GM12878 (cell line): ENCODE data around the gene GSE1. TPM values are rescaled to one million over a fixed set of nuclear protein-coding genes. Genes with fewer than 3 reads are reported as not detected.

ENCODE experiments used
- ATF2 ChIP-seq: IDR thresholded peaks from 2 replicates; pipeline ENCODE4 v1.6.1; 2012; ENCODE audit warnings: low read length, inconsistent platforms
- BACH1 ChIP-seq: fragments of 450-650 bp; IDR thresholded peaks from 2 replicates; pipeline ENCODE4 v1.6.1; 2017; ENCODE audit warnings: mild to moderate bottlenecking, borderline replicate concordance
- ESRRA ChIP-seq: IDR thresholded peaks from 2 replicates; pipeline ENCODE4 v1.6.1; 2012; ENCODE audit warnings: mild to moderate bottlenecking, low read length, improper control_type of control experiment
- EZH2 ChIP-seq: IDR thresholded peaks from 2 replicates; pipeline ENCODE4 v1.6.1; 2012; ENCODE audit warnings: low read depth, mild to moderate bottlenecking, control low read depth, inconsistent platforms, low read length, borderline replicate concordance; ENCODE audit not compliant: control insufficient read depth
- FOXM1 ChIP-seq: IDR thresholded peaks from 2 replicates; pipeline ENCODE4 v1.6.1; 2012; ENCODE audit warnings: low read depth, mild to moderate bottlenecking, inconsistent platforms, low read length, moderate library complexity
- HSF1 ChIP-seq: fragments of 150-350 bp; IDR thresholded peaks from 2 replicates; pipeline ENCODE4 v1.6.1; 2014; ENCODE audit warnings: mild to moderate bottlenecking, low read depth, low read length
- MAX ChIP-seq: IDR thresholded peaks from 2 replicates; pipeline ENCODE4 v1.6.1; 2012; ENCODE audit warnings: low read depth, low read length, improper control_type of control experiment
- MTA2 ChIP-seq: fragments of 450-650 bp; IDR thresholded peaks from 2 replicates; pipeline ENCODE4 v1.6.1; 2016; ENCODE audit warnings: low read depth, mild to moderate bottlenecking, moderate library complexity
- MTA3 ChIP-seq: IDR thresholded peaks from 2 replicates; pipeline ENCODE4 v1.6.1; 2012; ENCODE audit warnings: low read length, inconsistent platforms, borderline replicate concordance
- NFYB ChIP-seq: IDR thresholded peaks from 2 replicates; pipeline ENCODE4 v1.6.1; 2011; ENCODE audit warnings: low read depth, mild to moderate bottlenecking, low read length, improper control_type of control experiment, moderate library complexity; ENCODE audit not compliant: insufficient read depth
- NR2C1 ChIP-seq: fragments of 450-650 bp; IDR thresholded peaks from 2 replicates; pipeline ENCODE4 v1.6.1; 2017; ENCODE audit warnings: antibody characterized with exemption, mild to moderate bottlenecking, moderate library complexity
- PAX8 ChIP-seq: fragments of 450-650 bp; IDR thresholded peaks from 2 replicates; pipeline ENCODE4 v1.6.1; 2017; ENCODE audit warnings: mild to moderate bottlenecking, moderate library complexity
- RCOR1 ChIP-seq: conservative IDR thresholded peaks from 2 replicates; pipeline ENCODE4 v1.6.1; 2012; ENCODE audit warnings: low read depth, low read length, improper control_type of control experiment
- RUNX3 ChIP-seq: IDR thresholded peaks from 2 replicates; pipeline ENCODE4 v1.6.1; 2012; ENCODE audit warnings: low read length, inconsistent platforms
- SIN3A ChIP-seq: IDR thresholded peaks from 2 replicates; pipeline ENCODE4 v1.6.1; 2012; ENCODE audit warnings: low read depth, low read length, improper control_type of control experiment
- SMARCA5 ChIP-seq: fragments of 450-650 bp; IDR thresholded peaks from 2 replicates; pipeline ENCODE4 v1.6.1; 2017; ENCODE audit warnings: mild to moderate bottlenecking
- SPI1 ChIP-seq: IDR thresholded peaks from 2 replicates; pipeline ENCODE4 v1.6.1; 2011; ENCODE audit warnings: low read depth, mild to moderate bottlenecking, low read length, moderate library complexity, borderline replicate concordance; ENCODE audit not compliant: insufficient read depth
- TAF1 ChIP-seq: IDR thresholded peaks from 2 replicates; pipeline ENCODE4 v1.6.1; 2011; ENCODE audit warnings: mild to moderate bottlenecking, low read depth, low read length, borderline replicate concordance
- TCF3 ChIP-seq: IDR thresholded peaks from 2 replicates; pipeline ENCODE4 v1.6.1; 2012; ENCODE audit warnings: low read depth, mild to moderate bottlenecking, low read length, borderline replicate concordance; ENCODE audit not compliant: insufficient read depth
- ZNF274 ChIP-seq: IDR thresholded peaks from one replicate; pipeline ENCODE4 v1.8.0; 2011; ENCODE audit not compliant: insufficient read length, insufficient read depth
- polyA plus RNA-seq, 11 experiments: library from polyadenylated mRNA; depleted of rRNA in 4 of 11; unstranded in 6 of 11; stranded (reverse) in 5 of 11; fragments of >200 nt; fragmentation: Nextera tagmentation in 4 of 11; fragmentation: Illumina TruSeq in 1 of 11; extraction: Ambion mirVana in 4 of 11; extraction: Trizol in 1 of 11; gene quantifications; 1 replicate in 1 of 11; 2 replicates in 10 of 11; pipeline versions ENCODE4 v1.2.1 to v1.2.3, GENCODE V29; 2011 to 2016; ENCODE audit warnings: inconsistent platforms in 2 of 11, missing spikeins in 2 of 11, low read depth in 1 of 11
- total RNA-seq, 4 experiments: library from RNA; depleted of rRNA in 3 of 4; stranded (reverse); fragments of >200 nt in 3 of 4; fragmentation: Illumina TruSeq in 1 of 4; extraction: Trizol in 1 of 4; gene quantifications; 2 replicates each; pipeline versions ENCODE4 v1.2.1 to v1.2.3, GENCODE V29; 2013 to 2021
- TF ChIP-seq, protein P1 (sequence below): IDR thresholded peaks from 2 replicates; pipeline ENCODE4 v1.6.1; 2012; ENCODE audit warnings: low read depth, low read length, improper control_type of control experiment
- TF ChIP-seq, protein P2 (sequence below): fragments of 450-650 bp; IDR thresholded peaks from 2 replicates; pipeline ENCODE4 v1.6.1; 2016; ENCODE audit warnings: mild to moderate bottlenecking

Gene GSE1
- total and polyA plus RNA-seq, 10 of the 15 experiments (the other 5 are each of a cell fraction or from before 2014, with no cell fraction given), result 4.6 to 58.7 (median 18.2) TPM

DNA sequence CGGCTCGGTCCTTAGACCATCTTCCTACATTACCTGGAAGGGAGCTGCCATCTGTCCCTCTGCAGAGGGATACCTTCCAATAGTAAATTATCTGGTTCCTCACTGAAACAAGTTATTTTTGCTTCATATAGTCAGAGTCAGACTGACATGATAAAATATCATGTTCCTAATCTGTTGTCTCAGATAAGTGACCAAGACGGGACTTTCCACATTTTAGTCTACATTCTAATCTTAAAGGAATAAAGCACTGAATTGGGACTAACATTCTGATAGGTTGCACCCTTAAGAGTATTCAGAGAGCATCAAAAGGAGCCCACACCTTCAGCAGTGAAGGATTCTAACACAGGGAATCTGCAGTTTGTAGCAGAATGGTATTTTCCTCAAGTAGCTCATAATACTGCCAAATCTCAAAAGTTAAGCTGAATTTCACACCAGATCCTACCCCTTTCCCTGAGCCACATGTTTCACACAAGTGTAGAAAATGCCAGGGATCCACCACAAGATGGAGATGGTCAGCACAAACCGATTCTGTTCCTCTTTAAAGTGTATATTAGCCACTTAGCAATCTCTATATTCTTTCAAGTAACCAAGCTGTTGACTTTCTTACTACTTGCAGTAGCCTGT lies 62.2 kb downstream of the GSE1 start (continued):
- no peak for TF ChIP-seq BACH1
- no peak for TF ChIP-seq TCF3
- no peak for TF ChIP-seq MAX
- TF ChIP-seq NFYB, result no peak
- no peak for TF ChIP-seq HSF1
- TF ChIP-seq, protein P1, sequence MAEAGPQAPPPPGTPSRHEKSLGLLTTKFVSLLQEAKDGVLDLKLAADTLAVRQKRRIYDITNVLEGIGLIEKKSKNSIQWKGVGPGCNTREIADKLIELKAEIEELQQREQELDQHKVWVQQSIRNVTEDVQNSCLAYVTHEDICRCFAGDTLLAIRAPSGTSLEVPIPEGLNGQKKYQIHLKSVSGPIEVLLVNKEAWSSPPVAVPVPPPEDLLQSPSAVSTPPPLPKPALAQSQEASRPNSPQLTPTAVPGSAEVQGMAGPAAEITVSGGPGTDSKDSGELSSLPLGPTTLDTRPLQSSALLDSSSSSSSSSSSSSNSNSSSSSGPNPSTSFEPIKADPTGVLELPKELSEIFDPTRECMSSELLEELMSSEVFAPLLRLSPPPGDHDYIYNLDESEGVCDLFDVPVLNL, result no peak
- no peak for TF ChIP-seq EZH2
- TF ChIP-seq TAF1, result no peak
- TF ChIP-seq, protein P2, sequence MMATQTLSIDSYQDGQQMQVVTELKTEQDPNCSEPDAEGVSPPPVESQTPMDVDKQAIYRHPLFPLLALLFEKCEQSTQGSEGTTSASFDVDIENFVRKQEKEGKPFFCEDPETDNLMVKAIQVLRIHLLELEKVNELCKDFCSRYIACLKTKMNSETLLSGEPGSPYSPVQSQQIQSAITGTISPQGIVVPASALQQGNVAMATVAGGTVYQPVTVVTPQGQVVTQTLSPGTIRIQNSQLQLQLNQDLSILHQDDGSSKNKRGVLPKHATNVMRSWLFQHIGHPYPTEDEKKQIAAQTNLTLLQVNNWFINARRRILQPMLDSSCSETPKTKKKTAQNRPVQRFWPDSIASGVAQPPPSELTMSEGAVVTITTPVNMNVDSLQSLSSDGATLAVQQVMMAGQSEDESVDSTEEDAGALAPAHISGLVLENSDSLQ, result no peak
- no peak for TF ChIP-seq MTA2
- TF ChIP-seq ATF2, result no peak
- TF ChIP-seq NR2C1, result no peak
- no peak for TF ChIP-seq ZNF274
- 0 out of 2 replicates have a peak, but pooled peaks have one; percentile 22 for TF ChIP-seq MTA3
- TF ChIP-seq SPI1, result 0 out of 2 replicates have a peak, but pooled peaks have one; percentile 8
- no peak for TF ChIP-seq FOXM1
- no peak for TF ChIP-seq RUNX3
- TF ChIP-seq SMARCA5, result no peak
- no peak for TF ChIP-seq PAX8
- TF ChIP-seq RCOR1, result no peak
- no peak for TF ChIP-seq SIN3A
- TF ChIP-seq ESRRA, result no peak
